ENCODE data around the gene MAP7. TPM values are rescaled to one million over a fixed set of nuclear protein-coding genes. Genes with fewer than 3 reads are reported as not detected.

MAP7 gene
- total and polyA plus RNA-seq, 9 of the 15 experiments (the other 6 are each of a cell fraction or from before 2014, with no cell fraction given) = 0.76 to 7.7 (median 3.9) TPM

GRCh38 chr6:136552054-136552453, 1.8 kb upstream of the MAP7 start:
- Histone ChIP-seq H3K9me3 (replicated peaks; ENCODE audit: control insufficient read depth, insufficient read depth, low read depth, low read length) (no peaks in the 10 kb centered on the region), H3K36me3 (ENCODE audit: control insufficient read depth, insufficient read depth, low read length) (no peaks in the 10 kb centered on the region), H3K4me3 (no peak overlapping the region), H3K9me1 (ENCODE audit: control insufficient read depth, insufficient read depth, low read length) (peaks cover 4% of the 10 kb centered on the region), H2AFZ (ENCODE audit: low read depth, low read length) (no peak overlapping the region), H3K27ac (ENCODE audit: extremely low read depth, low read depth, low read length) (no peak overlapping the region), H4K20me1 (replicated peaks; ENCODE audit: control insufficient read depth, insufficient read depth, low read length) (0 out of 2 replicates have a peak, but pooled peaks cover 5% of the 10 kb centered on the region), H3K4me2 (ENCODE audit: insufficient read depth, low read length) (no peak overlapping the region), H3K4me1 (replicated peaks in 1 of 2; ENCODE audit: control insufficient read depth in 2 of 2, insufficient read depth in 2 of 2, low read length in 2 of 2) (peaks cover 13 to 17% of the 10 kb centered on the region in 2 experiments), H3K27me3 (ENCODE audit: control insufficient read depth in 2 of 2, insufficient read depth in 2 of 2, low read length in 2 of 2) (peaks cover 7 to 8% of the 10 kb centered on the region in 2 experiments; a peak in 3 of 5 replicates), H3K9ac (ENCODE audit: insufficient read depth in 1 of 2, low read depth in 2 of 2, low read length in 2 of 2) (no peak overlapping the region), H3K79me2 (ENCODE audit: control insufficient read depth, insufficient read depth, low read length) (no peaks in the 10 kb centered on the region)
- CTCF ChIA-PET (ENCODE audit: low intra/inter-chr PET ratio) = interaction anchor here (0.7 kb wide), 1 partner anchor 49 kb away, joined by 3 read pairs; no protein-coding TSS in a partner anchor
- peak in 1 of 4 experiments; percentile 14 for DNase-seq (ENCODE audit: extremely low read depth in 1 of 4, low spot score in 3 of 4)
- BruUV-seq (replicated peaks) = no TSS peak
- in situ Hi-C loops (cut with MboI) = no loop called here
- no peak for FAIRE-seq
- POLR2A ChIA-PET = interaction anchor here (0.9 to 1.2 kb wide), 3 partner anchors 12 to 211 kb away, joined by 3 to 4 read pairs (median 3); no protein-coding TSS in a partner anchor
- intact Hi-C loops (cut with micrococcal nuclease) = loop anchor here (10.0 kb wide), 1 partner anchor 373 kb away; the partner anchor contains the start of gene SLC35D3
- 9% methylated on average over 4 of the region's 4 CpGs for WGBS (ENCODE audit: insufficient coverage, low coverage, missing lambda C conversion rate)
- TF ChIP-seq SMAD2 (IDR thresholded peaks at IDR 0.05; ENCODE audit: low read depth, low read length) (no peak), MYNN (IDR thresholded peaks at IDR 0.05) (no peak), MYNN (CRISPR knock-in tag; IDR thresholded peaks at IDR 0.05) (no peak), CXXC5 (CRISPR knock-in tag; IDR thresholded peaks at IDR 0.05) (0 out of 2 replicates have a peak, but pooled peaks have one; percentile 22), BHLHE40 (IDR thresholded peaks at IDR 0.05; ENCODE audit: low read length) (no peak), SPI1 (IDR thresholded peaks at IDR 0.05; ENCODE audit: borderline replicate concordance, low read depth, low read length) (0 out of 2 replicates have a peak, but pooled peaks have one; percentile 5), HMG20B (CRISPR knock-in tag; IDR thresholded peaks at IDR 0.05) (no peak), DIDO1 (tag; IDR thresholded peaks at IDR 0.05; ENCODE audit: low read depth) (no peak), PKNOX1 (IDR thresholded peaks at IDR 0.05) (peak; percentile 10; the same call in 1 of the 2 replicates), MITF (IDR thresholded peaks at IDR 0.05) (no peak), MXI1 (IDR thresholded peaks at IDR 0.05; ENCODE audit: low read depth, low read length) (no peak), SREBF2 (CRISPR knock-in tag; IDR thresholded peaks at IDR 0.05) (no peak), ZNF668 (CRISPR knock-in tag; IDR thresholded peaks at IDR 0.05) (no peak), GATAD2A (IDR thresholded peaks at IDR 0.05) (no peak), RAD21 (CRISPR knock-in tag; conservative IDR thresholded peaks at IDR 0.05 in 1 of 2, IDR thresholded peaks at IDR 0.05 in 1 of 2) (0 out of 4 replicates have a peak, but pooled peaks of 1 of the 2 experiments have one; percentile 7), ZNF274 (IDR thresholded peaks at IDR 0.05; ENCODE audit: borderline replicate concordance, low read depth, low read length) (no peak)
- ATAC-seq = no peak
